Panc1 (cell line): ENCODE measurements around the gene CASQ1.

Source experiments
- CTCF ChIP-seq: fragments of 450-650 bp; IDR thresholded peaks from 2 replicates; pipeline ENCODE4 v1.5.1; 2017; ENCODE audit warnings: mild to moderate bottlenecking
- POLR2AphosphoS5 ChIP-seq: IDR thresholded peaks from 2 replicates; pipeline ENCODE4 v1.6.1; 2012; ENCODE audit warnings: mild to moderate bottlenecking, low read depth, low read length, moderate library complexity
- REST ChIP-seq, 2 experiments: IDR thresholded peaks; 2 replicates each; pipeline ENCODE4 v1.6.1; 2011 to 2012; ENCODE audit warnings: low read depth in 2 of 2, control low read depth in 1 of 2, low read length in 1 of 2, mild to moderate bottlenecking in 1 of 2, moderate library complexity in 1 of 2; ENCODE audit not compliant: insufficient read depth in 1 of 2
- SIN3A ChIP-seq: IDR thresholded peaks from 2 replicates; pipeline ENCODE4 v1.6.1; 2012; ENCODE audit warnings: low read depth, mild to moderate bottlenecking, low read length, moderate library complexity, borderline replicate concordance; ENCODE audit not compliant: insufficient read depth
- TCF7L2 ChIP-seq: IDR thresholded peaks from 2 replicates; pipeline ENCODE4 v1.6.1; 2011; ENCODE audit warnings: mild to moderate bottlenecking, low read depth, low read length, inconsistent platforms

GRCh38 chr1:160186729-160187128 is 3.6 kb upstream of the CASQ1 start:
- TF ChIP-seq CTCF: no peak
- no peak for TF ChIP-seq POLR2AphosphoS5
- TF ChIP-seq TCF7L2: no peak
- no peak for TF ChIP-seq REST (IDR thresholded peaks at IDR 0.05; ENCODE audit: insufficient read depth in 1 of 2, low read depth in 2 of 2, low read length in 1 of 2)
- no peak for TF ChIP-seq SIN3A
